ENCODE measurements around the gene FBXL7.

The FBXL7 gene

GRCh38 chr5:15728811-15729210 is 228.8 kb downstream of the FBXL7 start (continued):
- no peak for TF ChIP-seq TSHZ2 (CRISPR knock-in tag; IDR thresholded peaks at IDR 0.05)
- no peak for TF ChIP-seq ZNF70 (CRISPR knock-in tag; IDR thresholded peaks at IDR 0.05)

GRCh38 chr5:15731699-15732098 is 231.7 kb downstream of the FBXL7 start:
- no peak for ATAC-seq
- no peak for TF ChIP-seq SNAI2 (CRISPR knock-in tag; IDR thresholded peaks at IDR 0.05)
- 0 out of 2 replicates have a peak, but pooled peaks have one; percentile 11 for TF ChIP-seq ISL1 (CRISPR knock-in tag; IDR thresholded peaks at IDR 0.05)

- no peak for ATAC-seq
- TF ChIP-seq CSDC2 (CRISPR knock-in tag; IDR thresholded peaks at IDR 0.05) (no peak), OSR1 (CRISPR knock-in tag; IDR thresholded peaks at IDR 0.05) (no peak), GLIS3 (CRISPR knock-in tag; IDR thresholded peaks at IDR 0.05) (no peak), ISL1 (CRISPR knock-in tag; IDR thresholded peaks at IDR 0.05) (no peak), ZNF70 (CRISPR knock-in tag; IDR thresholded peaks at IDR 0.05) (no peak), TOX (CRISPR knock-in tag; IDR thresholded peaks at IDR 0.05; ENCODE audit: borderline replicate concordance) (no peak), CREB5 (CRISPR knock-in tag; IDR thresholded peaks at IDR 0.05; ENCODE audit: low read depth) (no peak), CSRNP3 (CRISPR knock-in tag; IDR thresholded peaks at IDR 0.05) (no peak)
These were observed 234.1 kb downstream of the FBXL7 start for GRCh38 chr5:15734058-15734457.

GRCh38 chr5:15737036-15737821 is 237.2 kb downstream of the FBXL7 start:
- no peak for TF ChIP-seq OSR1 (CRISPR knock-in tag; IDR thresholded peaks at IDR 0.05)
- 0 out of 2 replicates have a peak, but pooled peaks have one; percentile 35 for TF ChIP-seq CSRNP3 (CRISPR knock-in tag; IDR thresholded peaks at IDR 0.05)
- no peak for TF ChIP-seq ZNF70 (CRISPR knock-in tag; IDR thresholded peaks at IDR 0.05)
- peak; percentile 97 for TF ChIP-seq TCF4 (CRISPR knock-in tag; IDR thresholded peaks at IDR 0.05; ENCODE audit: borderline replicate concordance)
- peak; percentile 38; the same call in 1 of the 2 replicates for TF ChIP-seq GLIS3 (CRISPR knock-in tag; IDR thresholded peaks at IDR 0.05)
- TF ChIP-seq TOX (CRISPR knock-in tag; IDR thresholded peaks at IDR 0.05; ENCODE audit: borderline replicate concordance), result no peak
- TF ChIP-seq TSHZ2 (CRISPR knock-in tag; IDR thresholded peaks at IDR 0.05), result peak; percentile 93
- ATAC-seq, result peak; percentile 58; the same call in 1 of the 3 replicates

- no peak for TF ChIP-seq BACH2 (CRISPR knock-in tag; IDR thresholded peaks at IDR 0.05; ENCODE audit: borderline replicate concordance)
- no peak for TF ChIP-seq ZFP30 (CRISPR knock-in tag; IDR thresholded peaks at IDR 0.05)
- TF ChIP-seq OSR1 (CRISPR knock-in tag; IDR thresholded peaks at IDR 0.05), result no peak
- ATAC-seq, result no peak
These were observed 238.1 kb downstream of the FBXL7 start for GRCh38 chr5:15737871-15738664.
